Ishikawa (cell line): ENCODE data around the gene ZNF560.

Source experiments
- CEBPB ChIP-seq: IDR thresholded peaks from 2 replicates; pipeline ENCODE4 v1.6.1; 2012
- CREB1 ChIP-seq: IDR thresholded peaks from 2 replicates; pipeline ENCODE4 v1.6.1; 2012; ENCODE audit warnings: low read depth
- EGR1 ChIP-seq: IDR thresholded peaks from 2 replicates; pipeline ENCODE4 v1.6.1; 2012
- EP300 ChIP-seq: IDR thresholded peaks from 2 replicates; pipeline ENCODE4 v1.6.1; 2012; ENCODE audit warnings: borderline replicate concordance
- FOXM1 ChIP-seq: IDR thresholded peaks from 2 replicates; pipeline ENCODE4 v1.6.1; 2012; ENCODE audit warnings: low read depth, borderline replicate concordance
- NFIC ChIP-seq: IDR thresholded peaks from 2 replicates; pipeline ENCODE4 v1.6.1; 2012
- RAD21 ChIP-seq: IDR thresholded peaks from 2 replicates; pipeline ENCODE4 v1.6.1; 2012; ENCODE audit warnings: low read depth
- REST ChIP-seq: IDR thresholded peaks from 2 replicates; pipeline ENCODE4 v1.6.1; 2012; ENCODE audit warnings: low read depth, mild to moderate bottlenecking
- TAF1 ChIP-seq: IDR thresholded peaks from 2 replicates; pipeline ENCODE4 v1.6.1; 2012; ENCODE audit warnings: low read depth, mild to moderate bottlenecking
- TCF12 ChIP-seq: IDR thresholded peaks from 2 replicates; pipeline ENCODE4 v1.6.1; 2012; ENCODE audit warnings: low read depth
- TEAD4 ChIP-seq: IDR thresholded peaks from 2 replicates; pipeline ENCODE4 v1.6.1; 2012
- YY1 ChIP-seq: IDR thresholded peaks from 2 replicates; pipeline ENCODE4 v1.6.1; 2012; ENCODE audit warnings: low read depth
- ZBTB7A ChIP-seq: IDR thresholded peaks from 2 replicates; pipeline ENCODE4 v1.6.1; 2012; ENCODE audit warnings: low read depth
- TF ChIP-seq, protein P1 (sequence below): IDR thresholded peaks from 2 replicates; pipeline ENCODE4 v1.6.1; 2012
- TF ChIP-seq, protein P2 (sequence below): IDR thresholded peaks from 2 replicates; pipeline ENCODE4 v1.6.1; 2012

ZNF560 gene

GRCh38 chr19:9531933-9532332 is 33.5 kb upstream of the ZNF560 start:
- no peak for TF ChIP-seq REST
- TF ChIP-seq NFIC: no peak
- TF ChIP-seq, protein P1, sequence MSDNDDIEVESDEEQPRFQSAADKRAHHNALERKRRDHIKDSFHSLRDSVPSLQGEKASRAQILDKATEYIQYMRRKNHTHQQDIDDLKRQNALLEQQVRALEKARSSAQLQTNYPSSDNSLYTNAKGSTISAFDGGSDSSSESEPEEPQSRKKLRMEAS: no peak
- TF ChIP-seq, protein P2, sequence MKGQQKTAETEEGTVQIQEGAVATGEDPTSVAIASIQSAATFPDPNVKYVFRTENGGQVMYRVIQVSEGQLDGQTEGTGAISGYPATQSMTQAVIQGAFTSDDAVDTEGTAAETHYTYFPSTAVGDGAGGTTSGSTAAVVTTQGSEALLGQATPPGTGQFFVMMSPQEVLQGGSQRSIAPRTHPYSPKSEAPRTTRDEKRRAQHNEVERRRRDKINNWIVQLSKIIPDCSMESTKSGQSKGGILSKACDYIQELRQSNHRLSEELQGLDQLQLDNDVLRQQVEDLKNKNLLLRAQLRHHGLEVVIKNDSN: no peak
- no peak for TF ChIP-seq CEBPB
- no peak for TF ChIP-seq RAD21
- TF ChIP-seq TCF12: no peak
- TF ChIP-seq FOXM1: no peak
- TF ChIP-seq CREB1: no peak
- TF ChIP-seq EP300: no peak
- no peak for TF ChIP-seq TEAD4

- TF ChIP-seq, protein P1: no peak
Measured at GRCh38 chr19:9528757-9529336, 30.4 kb upstream of the ZNF560 start.

DNA sequence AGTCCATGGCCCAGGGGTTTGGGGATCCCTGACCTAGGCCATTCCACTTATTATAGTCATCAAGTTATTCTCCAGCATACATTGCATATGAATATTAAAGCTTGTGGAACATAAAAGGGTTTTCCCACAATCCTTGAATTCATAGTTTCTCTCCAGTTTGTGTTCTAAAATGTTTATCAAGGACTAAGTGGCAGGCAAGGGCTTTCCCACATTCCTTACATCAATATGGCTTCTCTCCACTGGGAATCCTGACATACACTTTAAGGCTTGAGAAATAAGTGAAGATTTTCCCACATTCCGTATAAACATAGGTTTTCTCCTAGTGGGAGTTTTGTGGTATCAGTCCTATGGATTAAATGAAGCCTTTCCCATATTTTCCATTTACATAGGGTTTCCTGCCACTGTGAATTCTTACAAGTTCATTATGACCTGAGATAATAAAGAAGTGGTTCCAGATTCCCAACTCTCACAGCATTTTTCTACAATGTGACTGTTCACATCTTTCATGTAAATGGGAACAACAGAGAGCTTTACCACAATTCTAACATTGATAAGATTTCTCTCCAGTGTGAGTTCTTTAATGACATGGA is 25.6 kb upstream of the ZNF560 start:
- TF ChIP-seq TCF12: 0 out of 2 replicates have a peak, but pooled peaks have one; percentile 23
- TF ChIP-seq TEAD4: 0 out of 2 replicates have a peak, but pooled peaks have one; percentile 12
- TF ChIP-seq, protein P2: no peak

GRCh38 chr19:9507285-9507684 is 8.9 kb upstream of the ZNF560 start:
- TF ChIP-seq TAF1 (no peak), NFIC (no peak), EP300 (no peak), TCF12 (no peak), REST (no peak), ZBTB7A (no peak), FOXM1 (no peak), CEBPB (no peak), TEAD4 (no peak)
- TF ChIP-seq, protein P2: no peak

- no peak for TF ChIP-seq CEBPB
- TF ChIP-seq, protein P1: no peak
- TF ChIP-seq TEAD4: no peak
- TF ChIP-seq TCF12: no peak
Measured at GRCh38 chr19:9500796-9501195, 2.4 kb upstream of the ZNF560 start.

GRCh38 chr19:9494096-9494495 is 4.3 kb downstream of the ZNF560 start:
- TF ChIP-seq REST (no peak), ZBTB7A (no peak), RAD21 (no peak), FOXM1 (no peak), CEBPB (no peak), EP300 (no peak), NFIC (no peak), TAF1 (no peak), TCF12 (no peak), YY1 (no peak), TEAD4 (no peak), EGR1 (no peak), CREB1 (no peak)
- TF ChIP-seq, protein P2: no peak
- TF ChIP-seq, protein P1: no peak
